ENCODE results near the gene TBC1D22A. TPM values are rescaled to one million over a fixed set of nuclear protein-coding genes. Genes with fewer than 3 reads are reported as not detected.

TBC1D22A gene
- total RNA-seq, 4 donors from 2014 or later: 18.8 to 25.2 (median 23.1) TPM

GRCh38 chr22:47020166-47020565, 257.7 kb downstream of the TBC1D22A start:
- TF ChIP-seq CTCF (IDR thresholded peaks at IDR 0.05 in 4 of 5, conservative IDR thresholded peaks at IDR 0.05 in 1 of 5) (no peak), POLR2A (IDR thresholded peaks at IDR 0.05) (no peak)
- H3K4me3 ChIP-seq: no peak overlapping the region
- ATAC-seq: no peak
- intact Hi-C loops (cut with DNase I; ENCODE audit: low total_unique reads) (no loop called here), in situ Hi-C loops (cut with MboI; ENCODE audit: low sequenced_read_pairs in 4 of 4) (no loop called here)
- no peaks in the 10 kb centered on the region for H3K4me1 ChIP-seq
- no peak for DNase-seq
- no peaks in the 10 kb centered on the region for H3K36me3 ChIP-seq
- no peak overlapping the region for H3K27ac ChIP-seq
- H3K27me3 ChIP-seq: no peaks in the 10 kb centered on the region
- H3K9me3 ChIP-seq: no peaks in the 10 kb centered on the region

DNA sequence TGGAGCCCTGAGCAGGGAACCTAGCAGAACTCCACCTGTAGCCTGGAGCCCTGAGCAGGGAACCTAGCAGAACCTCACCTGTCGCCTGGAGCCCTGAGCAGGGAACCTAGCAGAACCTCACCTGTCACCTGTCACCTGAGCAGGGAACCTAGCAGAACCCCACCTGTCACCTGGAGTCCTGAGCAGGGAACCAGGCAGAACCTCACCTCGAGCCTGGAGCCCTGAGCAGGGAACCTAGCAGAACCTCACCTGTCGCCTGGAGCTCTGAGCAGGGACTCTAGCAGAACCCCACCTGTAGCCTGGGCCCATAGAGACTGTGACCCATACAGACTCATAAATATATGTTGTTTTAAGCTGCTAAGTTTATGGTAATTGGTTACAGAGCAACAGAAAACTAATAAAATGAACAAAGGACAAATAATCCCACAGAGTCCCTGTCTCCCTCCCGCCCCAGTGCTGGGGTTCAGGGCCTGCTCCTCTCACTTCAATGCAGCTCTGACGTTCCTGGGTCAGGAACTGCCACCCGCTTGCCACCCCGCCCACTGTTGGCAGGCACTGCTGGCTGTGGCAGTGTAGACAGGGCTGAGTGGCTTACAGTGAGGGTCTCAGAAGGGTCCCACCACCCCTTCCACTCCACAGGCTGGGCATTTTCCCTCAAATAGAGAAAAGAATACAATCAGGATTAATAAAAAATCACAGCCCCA, 259.1 kb downstream of the TBC1D22A start:
- Histone ChIP-seq H3K27ac (no peak overlapping the region), H3K4me1 (no peaks in the 10 kb centered on the region), H3K4me3 (no peak overlapping the region), H3K27me3 (no peaks in the 10 kb centered on the region), H3K9me3 (no peaks in the 10 kb centered on the region), H3K36me3 (no peaks in the 10 kb centered on the region)
- intact Hi-C loops (cut with DNase I; ENCODE audit: low total_unique reads) (no loop called here), in situ Hi-C loops (cut with MboI; ENCODE audit: low sequenced_read_pairs in 4 of 4) (no loop called here)
- DNase-seq (no peak), ATAC-seq (no peak)
- TF ChIP-seq CTCF (IDR thresholded peaks at IDR 0.05 in 4 of 5, conservative IDR thresholded peaks at IDR 0.05 in 1 of 5) (no peak), POLR2A (IDR thresholded peaks at IDR 0.05) (no peak)

DNA sequence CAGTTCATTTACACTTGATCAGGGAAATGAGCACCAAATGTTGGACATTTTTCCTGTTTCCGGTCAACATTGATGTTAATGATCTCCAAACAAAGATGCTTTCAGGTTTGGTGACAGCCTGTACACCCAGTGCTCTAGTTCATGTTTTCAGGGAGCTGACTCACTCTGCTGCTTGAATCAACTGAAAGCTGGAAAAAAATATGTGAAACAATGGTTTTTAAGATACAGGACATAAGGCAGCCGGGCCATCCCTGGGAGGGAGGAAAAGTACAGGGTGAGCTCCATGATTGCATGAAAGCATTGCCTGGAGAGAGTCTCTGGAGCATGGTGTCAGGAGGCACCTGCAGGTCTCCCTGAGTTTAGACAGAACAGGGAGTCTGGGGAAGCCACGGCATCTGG, 259.6 kb downstream of the TBC1D22A start:
- TF ChIP-seq POLR2A (IDR thresholded peaks at IDR 0.05) (no peak), CTCF (IDR thresholded peaks at IDR 0.05 in 4 of 5, conservative IDR thresholded peaks at IDR 0.05 in 1 of 5) (no peak)
- no peaks in the 10 kb centered on the region for H3K27me3 ChIP-seq
- DNase-seq: no peak
- no peak overlapping the region for H3K4me3 ChIP-seq
- no peaks in the 10 kb centered on the region for H3K36me3 ChIP-seq
- ATAC-seq: no peak
- H3K4me1 ChIP-seq: no peaks in the 10 kb centered on the region
- no peaks in the 10 kb centered on the region for H3K9me3 ChIP-seq
- in situ Hi-C loops (cut with MboI; ENCODE audit: low sequenced_read_pairs in 4 of 4) (no loop called here), intact Hi-C loops (cut with DNase I; ENCODE audit: low total_unique reads) (no loop called here)
- H3K27ac ChIP-seq: no peak overlapping the region

DNA sequence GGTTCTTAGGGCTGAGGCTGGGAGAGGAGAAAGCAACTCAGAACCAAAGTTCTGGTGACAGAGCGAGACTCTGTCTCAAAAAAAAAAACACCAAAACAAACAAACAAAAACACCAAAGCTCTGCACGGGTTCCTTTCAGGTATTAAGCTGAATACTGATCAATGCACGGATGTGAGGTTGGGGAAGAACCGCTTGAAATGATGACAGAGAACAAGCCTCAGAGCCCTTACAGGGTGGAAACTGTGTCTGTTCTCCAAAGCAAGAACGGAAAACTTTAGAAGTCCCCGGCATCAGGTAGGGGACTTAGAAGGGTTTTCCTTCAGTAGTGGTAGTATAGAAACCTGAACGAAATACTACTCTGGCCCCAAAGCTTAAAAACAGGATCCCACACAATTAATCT, 260.0 kb downstream of the TBC1D22A start:
- DNase-seq (no peak), ATAC-seq (no peak)
- no peak overlapping the region for H3K4me3 ChIP-seq
- no peaks in the 10 kb centered on the region for H3K36me3 ChIP-seq
- no peaks in the 10 kb centered on the region for H3K9me3 ChIP-seq
- H3K27ac ChIP-seq: no peak overlapping the region
- no peaks in the 10 kb centered on the region for H3K4me1 ChIP-seq
- H3K27me3 ChIP-seq: no peaks in the 10 kb centered on the region
- intact Hi-C loops (cut with DNase I; ENCODE audit: low total_unique reads): no loop called here
- no peak for TF ChIP-seq POLR2A (IDR thresholded peaks at IDR 0.05)
- no peak for TF ChIP-seq CTCF (IDR thresholded peaks at IDR 0.05 in 4 of 5, conservative IDR thresholded peaks at IDR 0.05 in 1 of 5)
- in situ Hi-C loops (cut with MboI; ENCODE audit: low sequenced_read_pairs in 4 of 4): no loop called here

DNA sequence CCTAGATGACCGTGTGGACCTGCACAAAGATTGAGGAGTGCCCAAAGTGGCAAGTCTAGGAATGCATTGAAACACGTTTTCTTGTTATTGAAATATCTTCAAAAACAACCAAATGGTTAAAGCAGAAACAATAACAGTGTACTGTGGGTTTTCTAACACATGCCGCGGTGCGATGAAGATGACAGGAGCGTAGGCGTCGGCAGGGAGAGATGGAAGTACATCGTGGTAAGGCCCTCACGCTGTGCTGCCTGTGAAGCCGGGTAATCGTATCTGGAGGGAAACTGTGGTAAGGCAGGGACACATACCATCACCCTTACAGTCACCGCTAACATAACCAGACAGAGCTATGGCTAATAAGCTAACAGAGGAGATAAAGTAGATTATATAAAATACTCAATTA, 261.4 kb downstream of the TBC1D22A start:
- intact Hi-C loops (cut with DNase I; ENCODE audit: low total_unique reads): no loop called here
- Histone ChIP-seq H3K4me1 (no peaks in the 10 kb centered on the region), H3K36me3 (no peaks in the 10 kb centered on the region), H3K4me3 (no peak overlapping the region), H3K9me3 (no peaks in the 10 kb centered on the region), H3K27ac (no peak overlapping the region), H3K27me3 (no peaks in the 10 kb centered on the region)
- no peak for TF ChIP-seq CTCF (IDR thresholded peaks at IDR 0.05 in 4 of 5, conservative IDR thresholded peaks at IDR 0.05 in 1 of 5)
- no peak for TF ChIP-seq POLR2A (IDR thresholded peaks at IDR 0.05)
- ATAC-seq (no peak), DNase-seq (no peak)
- in situ Hi-C loops (cut with MboI; ENCODE audit: low sequenced_read_pairs in 4 of 4): no loop called here

All from gastrocnemius medialis (tissue), 4 donors.